Measurements from ENCODE around the gene TLCD3B. TPM values are rescaled to one million over a fixed set of nuclear protein-coding genes. Genes with fewer than 3 reads are reported as not detected.
"Not testable (repeated sequence)": the region's sequence is repeated elsewhere in the genome, so short reads cannot be mapped to it uniquely, and the experiment has no call there.

Gene TLCD3B
- total and polyA plus RNA-seq, 2 experiments from 2014 or later, result 0.13 TPM; not detected in 1

DNA sequence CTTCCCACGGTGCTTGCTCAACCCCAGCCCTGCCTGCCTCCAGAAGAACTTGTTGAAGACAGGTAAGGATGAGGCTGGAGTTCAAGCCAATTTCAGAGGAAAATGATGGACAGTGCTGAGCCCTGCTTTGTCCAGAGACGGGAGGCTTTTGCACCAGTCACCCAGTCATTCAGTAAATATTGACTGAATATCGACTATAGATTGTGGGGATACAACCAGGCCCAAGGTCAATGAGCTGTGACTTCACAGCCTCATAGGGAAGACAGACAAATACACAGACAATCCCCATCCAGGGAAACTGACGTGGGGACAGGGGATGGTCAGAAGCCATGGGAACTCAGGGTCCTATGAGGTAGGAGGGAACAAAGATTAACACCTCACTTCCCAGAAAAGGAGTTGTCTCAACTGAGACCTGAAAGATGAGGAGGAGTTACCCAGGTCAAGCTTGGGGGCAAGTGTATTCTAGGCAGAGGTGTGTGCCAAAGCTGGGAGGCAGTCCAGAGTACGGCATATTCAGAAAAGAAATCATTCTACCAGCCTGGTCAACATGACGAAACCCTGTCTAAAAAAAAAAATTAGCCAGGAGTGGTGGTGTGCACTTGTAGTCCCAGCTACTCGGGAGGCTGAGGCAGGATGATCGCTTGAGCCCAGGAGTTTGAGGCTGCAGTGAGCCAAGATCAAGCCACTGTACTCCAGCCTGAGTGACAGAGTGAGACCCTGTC lies 14.4 kb downstream of the TLCD3B start:
- WGBS, 2 experiments (ENCODE audit: low coverage in 1 of 2, low lambda C conversion rate in 2 of 2, missing lambda C conversion rate in 2 of 2), result 53 to 58% methylated on average over 8 of the region's 8 CpGs
- Histone ChIP-seq H3K4me3 (no peak overlapping the region), H3K27me3 (replicated peaks; ENCODE audit: insufficient read depth) (peaks cover 3% of the 10 kb centered on the region; the same call in 1 of the 2 replicates), H3K4me1 (ENCODE audit: insufficient read depth) (no peaks in the 10 kb centered on the region), H3K36me3 (ENCODE audit: low read depth) (no peaks in the 10 kb centered on the region), H3K79me2 (ENCODE audit: insufficient read depth) (no peaks in the 10 kb centered on the region), H3K9me2 (ENCODE audit: insufficient read depth) (no peaks in the 10 kb centered on the region), H2AFZ (no peak overlapping the region), H3F3A (ENCODE audit: insufficient read depth) (no peaks in the 10 kb centered on the region), H3K4me2 (ENCODE audit: unreplicated experiment) (no peak overlapping the region), H3K9ac (no peak overlapping the region), H4K20me1 (ENCODE audit: insufficient read depth) (no peaks in the 10 kb centered on the region), H3K9me3 (ENCODE audit: low read depth) (no peaks in the 10 kb centered on the region), H3K27ac (no peak overlapping the region)
- DNase-seq, result no peak
- in situ Hi-C loops (cut with MboI), result loop anchor here (10.0 kb wide), 1 partner anchor 202 kb away; the partner anchor contains the start of genes PAGR1 and PRRT2
- TF ChIP-seq EZH2phosphoT487 (IDR thresholded peaks at IDR 0.05; ENCODE audit: insufficient read depth, low read depth), result no peak
- TF ChIP-seq EZH2 (IDR thresholded peaks at IDR 0.05; ENCODE audit: insufficient read depth, poor library complexity, severe bottlenecking), result no peak

DNA sequence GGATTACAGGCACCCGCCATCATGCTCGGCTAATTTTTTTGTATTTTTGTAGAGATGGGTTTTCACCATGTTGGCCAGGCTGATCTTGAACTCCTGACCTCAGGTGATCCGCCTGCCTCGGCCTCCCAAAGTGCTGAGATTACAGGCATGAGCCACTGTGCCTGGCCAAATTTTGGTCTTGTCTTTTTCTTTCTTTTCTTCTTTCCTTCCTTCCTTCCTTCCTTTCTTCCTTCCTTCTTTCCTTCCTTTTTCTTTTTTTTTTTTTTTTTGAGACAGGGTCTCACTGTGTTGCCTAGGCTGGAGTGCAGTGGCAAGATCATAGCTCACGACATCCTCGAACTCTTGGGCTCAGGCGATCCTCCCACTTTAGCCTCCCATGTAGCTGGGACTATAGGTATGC lies 15.6 kb downstream of the TLCD3B start:
- H3K4me1 ChIP-seq (ENCODE audit: insufficient read depth); H3K27me3 ChIP-seq (replicated peaks; ENCODE audit: insufficient read depth); H3K9me3 ChIP-seq (ENCODE audit: low read depth); H4K20me1 ChIP-seq (ENCODE audit: insufficient read depth); H3K9ac ChIP-seq; H3K4me2 ChIP-seq (ENCODE audit: unreplicated experiment); H3K27ac ChIP-seq; H3K4me3 ChIP-seq; H3K79me2 ChIP-seq (ENCODE audit: insufficient read depth); H3F3A ChIP-seq (ENCODE audit: insufficient read depth); DNase-seq; H3K9me2 ChIP-seq (ENCODE audit: insufficient read depth); H3K36me3 ChIP-seq (ENCODE audit: low read depth); H2AFZ ChIP-seq: not testable (repeated sequence)
- in situ Hi-C loops (cut with MboI), result loop anchor here (10.0 kb wide), 1 partner anchor 201 kb away; the partner anchor contains the start of genes PAGR1 and PRRT2
- whole genome bisulfite sequencing, 2 experiments (ENCODE audit: low coverage in 1 of 2, low lambda C conversion rate in 2 of 2, missing lambda C conversion rate in 2 of 2), result 69 to 78% methylated on average over 7 of the region's 7 CpGs

DNA sequence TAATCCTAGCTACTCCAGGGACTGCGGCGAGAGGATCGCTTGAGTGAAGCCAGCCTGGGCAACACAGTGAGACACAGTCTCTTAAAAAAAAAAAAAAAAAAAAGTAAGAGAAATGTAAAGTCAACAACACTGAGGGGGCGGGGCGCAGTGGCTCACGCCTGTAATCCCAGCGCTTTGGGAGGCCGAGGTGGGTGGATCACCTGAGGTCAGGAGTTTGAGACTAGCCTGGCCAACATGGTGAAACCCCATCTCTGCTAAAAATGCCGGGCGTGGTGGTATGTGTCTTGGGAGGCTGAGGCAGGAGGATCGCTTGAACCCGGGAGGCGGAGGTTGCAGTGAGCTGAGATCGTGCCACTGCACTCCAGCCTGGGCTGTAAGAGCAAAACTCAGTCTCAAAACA lies 18.5 kb downstream of the TLCD3B start:
- not testable (repeated sequence) for H3K4me2 ChIP-seq (ENCODE audit: unreplicated experiment); H3K9ac ChIP-seq; H3F3A ChIP-seq (ENCODE audit: insufficient read depth); DNase-seq; H3K9me3 ChIP-seq (ENCODE audit: low read depth); H3K27ac ChIP-seq; H3K36me3 ChIP-seq (ENCODE audit: low read depth); H4K20me1 ChIP-seq (ENCODE audit: insufficient read depth); H3K4me1 ChIP-seq (ENCODE audit: insufficient read depth); H3K4me3 ChIP-seq; H3K9me2 ChIP-seq (ENCODE audit: insufficient read depth); H3K79me2 ChIP-seq (ENCODE audit: insufficient read depth); H2AFZ ChIP-seq
- 76 to 81% methylated on average over 13 to 14 of the region's 14 CpGs for WGBS, 2 experiments (ENCODE audit: low coverage in 1 of 2, low lambda C conversion rate in 2 of 2, missing lambda C conversion rate in 2 of 2)
- in situ Hi-C loops (cut with MboI), result loop anchor here (10.0 kb wide), 1 partner anchor 198 kb away; the partner anchor contains the start of genes PAGR1 and PRRT2
- peaks cover 15% of the 10 kb centered on the region; the same call in 1 of the 2 replicates for H3K27me3 ChIP-seq (replicated peaks; ENCODE audit: insufficient read depth)

GRCh38 chr16:30011714-30012504 lies 19.2 kb downstream of the TLCD3B start:
- H3K9ac ChIP-seq, result no peak overlapping the region
- H3K36me3 ChIP-seq (ENCODE audit: low read depth), result no peaks in the 10 kb centered on the region
- H3K4me3 ChIP-seq, result no peak overlapping the region
- H3K4me2 ChIP-seq (ENCODE audit: unreplicated experiment), result no peak overlapping the region
- DNase-seq, result peak; percentile 35
- no peaks in the 10 kb centered on the region for H3K9me3 ChIP-seq (ENCODE audit: low read depth)
- no peaks in the 10 kb centered on the region for H3F3A ChIP-seq (ENCODE audit: insufficient read depth)
- H3K4me1 ChIP-seq (ENCODE audit: insufficient read depth), result no peaks in the 10 kb centered on the region
- H3K27ac ChIP-seq, result no peak overlapping the region
- TF ChIP-seq EZH2phosphoT487 (IDR thresholded peaks at IDR 0.05; ENCODE audit: insufficient read depth, low read depth), result no peak
- no peak for TF ChIP-seq EZH2 (IDR thresholded peaks at IDR 0.05; ENCODE audit: insufficient read depth, poor library complexity, severe bottlenecking)
- H2AFZ ChIP-seq, result no peak overlapping the region
- in situ Hi-C loops (cut with MboI), result loop anchor here (10.0 kb wide), 1 partner anchor 197 kb away; the partner anchor contains the start of genes PAGR1 and PRRT2
- no peaks in the 10 kb centered on the region for H3K79me2 ChIP-seq (ENCODE audit: insufficient read depth)
- no peaks in the 10 kb centered on the region for H4K20me1 ChIP-seq (ENCODE audit: insufficient read depth)
- no peaks in the 10 kb centered on the region for H3K9me2 ChIP-seq (ENCODE audit: insufficient read depth)
- 16 to 18% methylated on average over 27 to 31 of the region's 31 CpGs for WGBS, 2 experiments (ENCODE audit: low coverage in 1 of 2, low lambda C conversion rate in 2 of 2, missing lambda C conversion rate in 2 of 2)
- peaks cover 15% of the 10 kb centered on the region; the same call in 1 of the 2 replicates for H3K27me3 ChIP-seq (replicated peaks; ENCODE audit: insufficient read depth)

Data from GM23248 (cell line).